Adipose tissue (tissue), 3 donors: ENCODE measurements around the gene RUBCNL. TPM values are rescaled to one million over a fixed set of nuclear protein-coding genes. Genes with fewer than 3 reads are reported as not detected.

Source experiments
- H3K27ac ChIP-seq: one replicate; pipeline ENCODE4 v1.5.1; 2013; ENCODE audit warnings: low read depth, low read length
- WGBS, 3 donors: extraction: QIAGEN DNeasy Blood & Tissue Kit; methylation state at CpG; one replicate each; pipeline ENCODE4 v1.1.7; 2013; 5-methylcytosine and 5-hydroxymethylcytosine counted together
- polyA plus RNA-seq, 3 donors: library from polyadenylated mRNA; stranded (reverse); fragments of 200-250 nt; gene quantifications; one replicate each; pipeline ENCODE4 v1.2.3, GENCODE V29; 2013
- donor health status: healthy with polysubstance abuse.
- donor health status: Bipolar disorder and iron deficiency.
- donor health status: healthy.

Gene RUBCNL
- polyA plus RNA-seq, 3 donors = 0.35 to 3.0 (median 3.0) TPM

DNA sequence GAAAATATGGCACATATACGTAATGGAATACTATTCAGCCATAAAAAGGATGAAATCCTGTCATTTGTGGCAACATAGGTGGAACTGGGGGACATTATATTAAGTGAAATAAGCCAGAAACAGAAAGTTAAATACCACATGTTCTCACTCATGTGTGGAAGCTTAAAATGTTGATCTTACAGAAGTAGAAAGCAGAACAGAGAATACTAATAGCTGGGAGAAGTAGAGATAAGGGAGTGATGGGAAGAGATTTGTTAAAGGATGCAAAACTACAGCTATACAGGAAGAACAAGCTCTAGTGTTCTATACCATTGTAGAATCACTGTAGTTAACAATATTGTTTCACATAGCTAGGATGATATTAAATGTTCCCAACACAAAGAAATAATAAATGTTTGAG is 68.1 kb downstream of the RUBCNL start:
- H3K27ac ChIP-seq = no peak overlapping the region
- WGBS, 3 donors = 91 to 100% (median 97%) methylated on average over 1 of the region's 1 CpG

DNA sequence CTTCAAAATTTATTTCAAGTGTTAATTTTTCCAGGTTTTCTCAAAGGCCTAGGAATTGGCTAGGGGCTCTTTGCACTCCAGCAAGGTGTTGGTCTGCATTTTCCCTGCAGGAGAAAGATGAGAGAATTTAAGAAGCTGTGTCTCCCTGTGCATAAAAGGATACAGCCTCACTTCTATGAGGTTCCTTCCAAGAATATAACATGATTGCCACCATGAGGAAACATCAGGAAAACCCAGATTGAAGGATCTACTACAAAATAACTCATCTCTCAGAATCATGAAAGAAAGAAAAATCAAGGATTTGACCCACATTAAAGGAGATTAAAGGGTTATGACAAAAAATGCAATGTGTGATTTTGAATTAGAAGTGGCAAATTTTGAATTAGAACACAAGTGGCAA is 69.9 kb downstream of the RUBCNL start:
- no peak overlapping the region for H3K27ac ChIP-seq

DNA sequence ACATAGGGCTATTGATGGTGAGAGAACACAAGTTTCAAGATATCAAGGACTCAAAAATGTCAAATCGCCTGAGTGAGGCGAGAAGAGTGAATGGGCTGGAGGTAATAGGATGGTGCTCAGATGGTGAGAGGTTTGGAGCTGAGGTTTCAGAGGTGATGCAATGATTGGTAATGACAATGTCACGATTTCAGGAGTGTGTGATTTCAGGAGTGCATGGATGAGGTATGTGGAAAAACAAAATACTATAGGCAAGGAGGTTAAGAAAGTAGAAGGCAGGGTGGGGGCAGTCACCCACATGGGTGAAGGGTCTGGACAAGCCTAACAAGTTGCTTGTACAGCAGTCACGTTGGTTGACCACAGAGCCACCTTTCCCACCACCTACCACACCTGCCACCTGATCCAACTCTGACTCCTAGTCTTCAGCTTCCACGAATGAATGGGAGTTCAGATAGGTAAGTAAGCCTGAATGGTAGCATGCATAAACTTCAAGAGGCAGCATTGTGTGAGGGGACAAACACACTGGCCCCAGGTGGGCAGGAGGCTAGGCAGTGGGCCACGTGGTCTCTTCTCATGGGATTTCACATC is 71.5 kb downstream of the RUBCNL start:
- no peak overlapping the region for H3K27ac ChIP-seq
- WGBS, 3 donors = 87 to 94% (median 89%) methylated on average over 6 of the region's 6 CpGs

GRCh38 chr13:46315036-46315435 is 72.0 kb downstream of the RUBCNL start:
- H3K27ac ChIP-seq = no peak overlapping the region

- no peak overlapping the region for H3K27ac ChIP-seq
- WGBS, 3 donors = 95 to 96% (median 95%) methylated on average over 1 of the region's 1 CpG
These were observed 72.5 kb downstream of the RUBCNL start for GRCh38 chr13:46314587-46314986.

DNA sequence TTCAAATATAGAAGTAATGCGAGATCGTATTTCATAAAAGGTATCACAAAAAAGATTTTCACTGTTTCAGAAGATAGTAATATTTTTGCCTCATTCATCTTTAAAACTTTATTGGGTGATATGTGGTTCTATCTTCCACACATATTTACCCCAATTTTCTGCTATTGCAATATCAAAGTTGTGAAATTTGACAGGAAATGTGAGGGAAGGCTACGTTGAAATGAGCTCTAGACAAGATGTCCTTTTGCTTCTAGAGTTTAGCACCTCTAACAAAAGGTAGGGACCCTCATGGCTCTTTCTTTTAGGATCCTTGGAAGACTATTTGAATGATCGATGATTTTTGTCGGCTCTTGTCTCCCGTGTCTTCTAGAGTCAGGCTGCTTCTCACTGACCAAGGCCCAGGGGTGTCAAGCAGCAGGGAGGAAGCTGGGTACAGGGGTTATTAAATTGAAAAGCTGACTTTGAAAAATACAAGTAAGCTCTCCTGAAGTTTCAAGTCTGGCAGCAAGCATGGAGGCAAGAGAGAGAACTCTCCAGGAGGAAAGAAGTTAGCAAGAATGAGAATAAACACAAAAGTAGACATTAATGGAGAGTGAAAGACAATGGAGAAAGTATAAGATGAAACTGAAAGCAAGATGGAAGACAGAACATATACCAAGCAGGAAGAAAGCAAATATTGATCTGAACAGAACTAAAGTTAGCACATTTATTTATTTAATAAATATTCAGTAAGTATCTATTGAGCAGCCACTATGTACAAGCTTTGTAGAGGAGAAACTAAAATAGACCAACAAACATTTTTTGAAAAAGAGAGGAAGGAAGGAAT is 73.4 kb downstream of the RUBCNL start:
- H3K27ac ChIP-seq = no peak overlapping the region
- 79 to 94% (median 83%) methylated on average over 6 of the region's 6 CpGs for WGBS, 3 donors

- WGBS, 3 donors = 58 to 77% (median 71%) methylated on average over 1 of the region's 1 CpG
- H3K27ac ChIP-seq = no peak overlapping the region
These were observed 74.0 kb downstream of the RUBCNL start for GRCh38 chr13:46313024-46313423.

DNA sequence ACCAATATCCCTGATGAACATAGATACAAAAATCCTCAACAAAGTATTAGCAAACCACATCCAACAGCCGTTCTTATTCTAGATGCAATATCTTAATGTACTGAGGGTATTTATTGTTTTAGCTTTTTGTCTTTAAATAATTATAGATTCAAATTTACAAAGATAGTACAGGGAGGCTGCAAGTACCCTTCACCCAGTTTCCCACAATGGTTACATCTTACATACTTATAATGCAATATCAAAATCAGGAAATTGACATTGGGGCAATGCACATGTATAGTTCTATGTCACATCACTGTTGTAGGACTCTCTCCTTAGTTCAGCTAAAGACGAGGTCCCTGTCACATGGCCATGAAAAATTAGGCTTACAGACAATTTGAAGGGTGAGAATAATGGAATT is 75.8 kb downstream of the RUBCNL start:
- H3K27ac ChIP-seq = no peak overlapping the region
- 82 to 97% (median 89%) methylated on average over 2 of the region's 2 CpGs for WGBS, 3 donors

DNA sequence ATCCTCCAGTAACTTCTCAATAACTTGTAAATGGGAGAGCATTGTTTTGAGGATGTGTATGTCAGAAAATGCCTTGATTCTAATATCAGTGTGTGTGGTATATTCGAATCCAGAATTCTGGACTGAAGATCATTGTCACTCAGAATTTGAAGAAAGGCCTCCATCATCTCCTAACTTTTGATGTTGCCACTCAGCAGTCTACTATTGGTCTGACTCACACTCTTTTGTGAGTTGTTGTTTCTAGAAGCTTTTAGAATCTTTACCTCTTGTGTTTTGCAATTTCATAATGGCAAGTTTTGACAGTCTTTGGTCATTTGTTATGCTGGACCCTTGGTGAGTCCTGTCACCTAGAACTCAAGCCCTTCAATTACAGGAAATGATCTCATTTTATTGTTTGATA is 77.0 kb downstream of the RUBCNL start:
- H3K27ac ChIP-seq = no peak overlapping the region
- 83 to 84% (median 83%) methylated on average over 1 of the region's 1 CpG for WGBS, 3 donors

DNA sequence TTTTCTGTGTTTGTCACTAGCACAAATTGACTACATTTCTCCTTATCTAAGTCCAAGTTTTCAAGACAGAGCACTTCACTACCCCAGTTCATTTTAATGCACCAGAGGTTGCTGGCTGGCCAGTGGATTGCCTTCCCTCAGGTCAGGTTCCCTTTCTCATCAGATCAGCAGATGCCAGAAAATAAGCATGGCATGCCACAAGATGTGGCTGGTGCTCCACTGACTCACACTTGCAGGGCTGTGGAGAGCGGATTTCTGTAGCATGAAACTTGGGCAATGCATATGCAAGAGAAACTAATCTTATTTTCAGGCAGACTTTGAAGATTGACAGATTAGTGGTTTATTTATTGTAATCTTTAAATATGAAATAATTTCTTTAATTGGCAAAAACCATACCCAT is 79.5 kb downstream of the RUBCNL start:
- H3K27ac ChIP-seq = no peak overlapping the region
- WGBS, 3 donors = 90 to 96% (median 95%) methylated on average over 1 of the region's 1 CpG

DNA sequence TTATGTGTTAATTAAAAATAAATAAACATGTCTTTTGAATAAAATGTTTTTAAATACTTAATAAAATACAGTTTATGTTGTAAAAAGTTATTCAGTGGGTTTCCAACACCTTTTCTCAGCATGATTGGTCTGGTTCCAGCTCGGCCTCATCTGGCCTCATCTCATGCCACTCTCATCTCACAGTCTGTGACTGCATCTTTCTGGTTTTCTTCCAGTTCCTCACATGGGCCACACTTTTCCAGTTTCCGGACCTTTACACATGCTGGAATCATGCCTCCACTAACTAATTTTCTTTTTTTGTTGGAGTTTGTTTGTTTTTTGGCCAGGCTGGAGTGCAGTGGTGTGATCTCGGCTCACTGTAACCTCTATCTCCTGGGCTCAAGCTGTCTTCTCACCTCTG is 82.5 kb downstream of the RUBCNL start:
- WGBS, 3 donors = 86 to 88% (median 87%) methylated on average over 3 of the region's 3 CpGs
- no peak overlapping the region for H3K27ac ChIP-seq

GRCh38 chr13:46303742-46304385 is 83.2 kb downstream of the RUBCNL start:
- 41 to 71% (median 42%) methylated on average over 7 of the region's 7 CpGs for WGBS, 3 donors
- H3K27ac ChIP-seq = no peak overlapping the region

GRCh38 chr13:46297361-46297811 is 89.7 kb downstream of the RUBCNL start:
- H3K27ac ChIP-seq = no peak overlapping the region
- WGBS, 3 donors = 32 to 40% (median 39%) methylated on average over 3 of the region's 3 CpGs

- H3K27ac ChIP-seq = no peak overlapping the region
- WGBS, 3 donors = 13 to 65% (median 21%) methylated on average over 3 of the region's 3 CpGs
These were observed 90.1 kb downstream of the RUBCNL start for GRCh38 chr13:46296921-46297320.

DNA sequence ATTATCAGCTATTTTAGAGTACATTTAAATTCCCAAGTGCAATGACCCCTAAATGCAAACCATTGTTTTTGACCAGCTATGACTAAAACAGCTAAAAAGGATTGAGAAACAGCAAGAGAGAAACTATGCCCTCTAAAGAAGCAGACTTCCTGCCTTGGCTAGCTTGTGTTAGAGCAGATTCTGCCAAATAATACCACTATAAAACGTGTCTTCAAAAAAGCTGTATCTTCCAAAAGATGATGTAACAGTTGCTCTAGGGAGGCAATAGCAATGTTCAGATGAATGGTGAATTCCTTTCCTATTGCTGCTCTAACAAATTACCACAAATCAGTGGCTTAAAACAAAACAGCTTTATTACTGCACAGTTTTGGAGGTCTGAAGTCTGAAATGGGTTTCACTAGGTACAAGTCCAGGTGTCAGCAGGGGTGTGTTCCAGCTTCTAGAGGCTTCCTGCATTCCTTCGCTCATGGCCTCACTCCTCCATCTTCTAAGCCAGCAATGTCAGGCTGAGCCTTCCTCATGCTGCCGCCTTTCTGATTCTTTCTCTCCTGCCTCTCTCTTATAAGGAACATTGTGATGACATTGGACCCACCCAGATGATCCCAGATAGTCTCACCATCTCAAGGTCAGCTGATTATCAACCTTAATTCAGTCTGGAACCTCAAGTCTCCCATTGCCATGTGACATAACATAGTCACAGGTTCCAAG is 90.8 kb downstream of the RUBCNL start:
- WGBS, 3 donors = 50 to 75% (median 52%) methylated on average over 3 of the region's 3 CpGs
- no peak overlapping the region for H3K27ac ChIP-seq

DNA sequence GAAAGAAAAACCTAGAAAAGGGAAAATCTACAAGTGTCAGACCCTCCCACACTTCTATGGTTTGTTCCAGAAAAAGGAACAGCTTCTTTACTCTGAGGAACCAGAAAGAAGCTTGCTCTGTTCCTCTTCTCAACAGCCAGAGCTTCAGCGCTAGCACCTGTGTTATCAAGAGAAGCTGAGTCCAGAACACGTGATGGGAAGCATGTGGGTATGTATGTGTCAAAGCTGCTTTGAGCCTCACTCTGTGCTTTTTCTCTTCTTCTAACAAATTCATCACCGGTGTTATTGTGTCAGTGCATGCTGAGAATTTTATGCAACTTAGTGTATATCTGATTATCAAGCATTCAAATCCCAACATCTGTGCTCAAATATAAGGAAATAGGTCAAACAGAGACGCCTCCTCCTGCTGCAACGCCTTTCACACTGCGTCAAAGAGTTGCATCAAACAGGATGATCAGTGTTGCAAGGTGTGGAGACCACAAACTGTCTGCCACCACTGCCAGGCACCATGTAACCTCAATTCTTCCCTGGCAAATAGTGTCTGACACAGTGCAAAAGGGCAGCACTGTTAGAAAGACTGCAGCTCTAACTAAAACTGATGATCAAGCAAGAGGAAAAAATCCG is 91.4 kb downstream of the RUBCNL start:
- H3K27ac ChIP-seq = no peak overlapping the region
- WGBS, 3 donors = 14 to 54% (median 22%) methylated on average over 7 of the region's 7 CpGs

DNA sequence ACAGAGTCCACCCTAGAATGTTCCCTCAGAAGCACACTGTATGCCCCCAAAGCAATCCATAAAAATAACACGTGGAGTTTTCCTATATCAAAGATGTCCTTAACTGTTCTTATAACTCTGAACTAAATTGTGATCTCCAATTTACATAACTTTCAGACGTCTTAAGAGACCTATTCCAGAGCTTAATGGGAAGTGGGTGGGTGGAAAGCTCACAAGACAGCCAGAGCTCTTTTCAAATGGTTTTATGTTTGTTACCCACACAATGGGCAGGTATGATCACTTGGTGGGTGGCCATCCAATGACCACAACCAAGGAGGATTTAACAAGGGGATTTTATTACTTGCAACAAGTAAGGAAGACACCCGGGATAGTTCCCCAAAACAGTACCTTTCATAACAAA is 93.6 kb downstream of the RUBCNL start:
- no peak overlapping the region for H3K27ac ChIP-seq
- 64 to 82% (median 67%) methylated on average over 3 of the region's 3 CpGs for WGBS, 3 donors
